Inferior parietal cortex (tissue), 1 donor: ENCODE measurements around the gene ANO2.

Experiments used
- DNase-seq: peaks from one replicate; pipeline ENCODE4 v3.0.0-alpha.2; 2016; ENCODE audit errors: extremely low spot score

Gene ANO2

GRCh38 chr12:5778821-5779220 is 166.2 kb downstream of the ANO2 start:
- no peak for DNase-seq

- DNase-seq = no peak
Observed at GRCh38 chr12:5777451-5777850, 167.6 kb downstream of the ANO2 start.

GRCh38 chr12:5776091-5776490 is 169.0 kb downstream of the ANO2 start:
- DNase-seq = no peak

- DNase-seq = no peak
Observed at GRCh38 chr12:5773550-5773949, 171.5 kb downstream of the ANO2 start.

GRCh38 chr12:5771756-5772155 is 173.3 kb downstream of the ANO2 start:
- no peak for DNase-seq

- DNase-seq = no peak
Observed at GRCh38 chr12:5770727-5771126, 174.3 kb downstream of the ANO2 start.

GRCh38 chr12:5768581-5769196 is 176.4 kb downstream of the ANO2 start:
- no peak for DNase-seq

GRCh38 chr12:5768171-5768570 is 176.9 kb downstream of the ANO2 start:
- DNase-seq = no peak

GRCh38 chr12:5758347-5758746 is 186.7 kb downstream of the ANO2 start:
- no peak for DNase-seq

- no peak for DNase-seq
Observed at GRCh38 chr12:5756338-5756842, 188.7 kb downstream of the ANO2 start.

GRCh38 chr12:5748027-5748426 is 197.0 kb downstream of the ANO2 start:
- no peak for DNase-seq

GRCh38 chr12:5746917-5747316 is 198.1 kb downstream of the ANO2 start:
- DNase-seq = no peak

- DNase-seq = no peak
Observed at GRCh38 chr12:5746036-5746908, 198.8 kb downstream of the ANO2 start.

- peak; percentile 70 for DNase-seq
Observed at GRCh38 chr12:5745251-5745888, 199.7 kb downstream of the ANO2 start.

GRCh38 chr12:5742258-5742657 is 202.8 kb downstream of the ANO2 start:
- DNase-seq = no peak

GRCh38 chr12:5739917-5740316 is 205.1 kb downstream of the ANO2 start:
- DNase-seq = no peak

GRCh38 chr12:5737778-5738177 is 207.3 kb downstream of the ANO2 start:
- DNase-seq = no peak

- DNase-seq = no peak
Observed at GRCh38 chr12:5736527-5736926, 208.5 kb downstream of the ANO2 start.

GRCh38 chr12:5736016-5736415 is 209.0 kb downstream of the ANO2 start:
- DNase-seq = no peak

GRCh38 chr12:5733916-5734315 is 211.1 kb downstream of the ANO2 start:
- DNase-seq = no peak

- no peak for DNase-seq
Observed at GRCh38 chr12:5733136-5733755, 211.8 kb downstream of the ANO2 start.

GRCh38 chr12:5730962-5731361 is 214.1 kb downstream of the ANO2 start:
- no peak for DNase-seq
